ENCODE data around the gene SLIT3. TPM values are rescaled to one million over a fixed set of nuclear protein-coding genes. Genes with fewer than 3 reads are reported as not detected.

Gene SLIT3
- total and polyA plus RNA-seq, 2 donors (not counting 3 experiments of a cell fraction or from before 2014, with no cell fraction given): 0.90 to 1.0 TPM

DNA sequence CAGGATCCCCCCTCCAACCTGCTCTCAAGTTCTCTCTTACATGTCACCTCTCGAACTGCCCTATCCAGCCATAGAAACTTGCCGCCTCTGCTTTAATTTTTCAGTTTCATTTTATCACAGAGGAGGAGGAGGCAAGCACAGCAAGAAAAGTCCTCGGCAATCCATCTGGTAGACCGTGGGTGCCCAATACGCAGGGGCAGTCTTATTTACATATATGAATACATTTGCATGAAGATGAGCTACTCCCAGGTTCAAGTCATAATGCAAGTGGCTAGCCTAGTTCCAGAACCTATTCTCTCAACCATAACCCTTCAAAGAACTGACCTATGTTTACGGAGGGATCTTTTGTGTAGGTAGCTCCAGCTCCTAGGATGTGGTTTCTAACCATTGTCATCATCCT is 498.6 kb downstream of the SLIT3 start:
- no TSS peak for BruUV-seq (replicated peaks)
- no peaks in the 10 kb centered on the region for H3K36me3 ChIP-seq (ENCODE audit: control insufficient read depth in 2 of 2, extremely low read depth in 1 of 2, insufficient read depth in 2 of 2, low read length in 2 of 2)
- H3K27ac ChIP-seq (ENCODE audit: insufficient read depth, low read depth, low read length): no peak overlapping the region
- no peaks in the 10 kb centered on the region for H3K4me1 ChIP-seq (ENCODE audit: control insufficient read depth, extremely low read depth, insufficient read depth, low read length)
- FAIRE-seq (no peak), DNase-seq (ENCODE audit: low read depth, low spot score) (no peak)
- H3K9me3 ChIP-seq (replicated peaks; ENCODE audit: control insufficient read depth, insufficient read depth, low read length): no peaks in the 10 kb centered on the region
- H3K79me2 ChIP-seq (ENCODE audit: control insufficient read depth, insufficient read depth, low read length): no peaks in the 10 kb centered on the region
- H4K20me1 ChIP-seq (replicated peaks; ENCODE audit: control insufficient read depth, extremely low read depth, insufficient read depth, low read length): no peaks in the 10 kb centered on the region
- intact Hi-C loops (cut with micrococcal nuclease) (no loop called here), dilution Hi-C loops (cut with MboI; ENCODE audit: extremely low pct_ligation_motif_present, low sequenced_read_pairs) (no loop called here)
- no peak overlapping the region for H3K9ac ChIP-seq (replicated peaks; ENCODE audit: extremely low read depth, insufficient read depth, low read length)
- no peaks in the 10 kb centered on the region for H3K27me3 ChIP-seq (ENCODE audit: control insufficient read depth in 2 of 2, insufficient read depth in 2 of 2, low read length in 2 of 2)
- no peak overlapping the region for H3K4me2 ChIP-seq (ENCODE audit: insufficient read depth, low read length)
- no peak overlapping the region for H2AFZ ChIP-seq (ENCODE audit: low read depth, low read length)
- ChIA-PET CTCF (interaction anchor here (0.9 kb wide), 1 partner anchor 11 kb away, joined by 3 read pairs; no protein-coding TSS in a partner anchor), POLR2A (no interaction called here)
- no peaks in the 10 kb centered on the region for H3K9me1 ChIP-seq (replicated peaks; ENCODE audit: control insufficient read depth, extremely low read depth, insufficient read depth, low read length)
- no peak for TF ChIP-seq POLR2A (IDR thresholded peaks at IDR 0.05; ENCODE audit: low read depth, low read length)
- TF ChIP-seq POLR2AphosphoS5 (IDR thresholded peaks at IDR 0.05; ENCODE audit: insufficient read depth, low read depth, low read length): no peak
- TF ChIP-seq FOS (IDR thresholded peaks at IDR 0.05; ENCODE audit: borderline replicate concordance, insufficient read depth, low read length): no peak
- no peak for TF ChIP-seq EZH2 (IDR thresholded peaks at IDR 0.05; ENCODE audit: borderline replicate concordance, low read depth, low read length, severe bottlenecking)
- no peak for TF ChIP-seq MAX (IDR thresholded peaks at IDR 0.05; ENCODE audit: insufficient read depth, insufficient read length)
- TF ChIP-seq, protein P1, sequence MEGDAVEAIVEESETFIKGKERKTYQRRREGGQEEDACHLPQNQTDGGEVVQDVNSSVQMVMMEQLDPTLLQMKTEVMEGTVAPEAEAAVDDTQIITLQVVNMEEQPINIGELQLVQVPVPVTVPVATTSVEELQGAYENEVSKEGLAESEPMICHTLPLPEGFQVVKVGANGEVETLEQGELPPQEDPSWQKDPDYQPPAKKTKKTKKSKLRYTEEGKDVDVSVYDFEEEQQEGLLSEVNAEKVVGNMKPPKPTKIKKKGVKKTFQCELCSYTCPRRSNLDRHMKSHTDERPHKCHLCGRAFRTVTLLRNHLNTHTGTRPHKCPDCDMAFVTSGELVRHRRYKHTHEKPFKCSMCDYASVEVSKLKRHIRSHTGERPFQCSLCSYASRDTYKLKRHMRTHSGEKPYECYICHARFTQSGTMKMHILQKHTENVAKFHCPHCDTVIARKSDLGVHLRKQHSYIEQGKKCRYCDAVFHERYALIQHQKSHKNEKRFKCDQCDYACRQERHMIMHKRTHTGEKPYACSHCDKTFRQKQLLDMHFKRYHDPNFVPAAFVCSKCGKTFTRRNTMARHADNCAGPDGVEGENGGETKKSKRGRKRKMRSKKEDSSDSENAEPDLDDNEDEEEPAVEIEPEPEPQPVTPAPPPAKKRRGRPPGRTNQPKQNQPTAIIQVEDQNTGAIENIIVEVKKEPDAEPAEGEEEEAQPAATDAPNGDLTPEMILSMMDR (IDR thresholded peaks at IDR 0.05; ENCODE audit: extremely low read depth in 1 of 2, insufficient read depth in 1 of 2, low read depth in 1 of 2, low read length in 2 of 2): no peak
- TF ChIP-seq JUN (IDR thresholded peaks at IDR 0.05; ENCODE audit: borderline replicate concordance, insufficient read depth, insufficient read length, low read depth): no peak
- no peak for TF ChIP-seq GATA2 (IDR thresholded peaks at IDR 0.05; ENCODE audit: insufficient read depth, insufficient read length, low read depth, low read length)
- no peak for TF ChIP-seq MYC (IDR thresholded peaks at IDR 0.05; ENCODE audit: low read depth, low read length)
- H3K4me3 ChIP-seq (replicated peaks in 1 of 3; ENCODE audit: insufficient read depth in 1 of 3, low read depth in 1 of 3, low read length in 3 of 3): no peak overlapping the region
